Measurements from ENCODE around the gene MAP3K15. TPM values are rescaled to one million over a fixed set of nuclear protein-coding genes. Genes with fewer than 3 reads are reported as not detected.
"Not testable (repeated sequence)": the region's sequence is repeated elsewhere in the genome, so short reads cannot be mapped to it uniquely, and the experiment has no call there.

The MAP3K15 gene
- total and polyA plus RNA-seq, 2 experiments from 2014 or later: 0.33 to 0.48 TPM

GRCh38 chrX:19512359-19512758 lies 2.9 kb downstream of the MAP3K15 start:
- Histone ChIP-seq H3K27me3 (peaks cover 5% of the 10 kb centered on the region), H3K4me2 (no peak overlapping the region), H3K9me3 (ENCODE audit: low read depth) (no peaks in the 10 kb centered on the region), H3K4me1 (ENCODE audit: insufficient read depth) (no peaks in the 10 kb centered on the region), H3K79me2 (no peaks in the 10 kb centered on the region), H3K4me3 (no peak overlapping the region), H3K27ac (no peak overlapping the region), H2AFZ (no peak overlapping the region), H4K20me1 (ENCODE audit: insufficient read depth, poor library complexity, severe bottlenecking) (no peaks in the 10 kb centered on the region), H3K9me2 (replicated peaks; ENCODE audit: insufficient read depth) (no peaks in the 10 kb centered on the region), H3K36me3 (replicated peaks; ENCODE audit: insufficient read depth, low read depth) (no peaks in the 10 kb centered on the region)
- WGBS (ENCODE audit: low lambda C conversion rate, missing lambda C conversion rate): 77% methylated on average over 8 of the region's 8 CpGs
- no peak for TF ChIP-seq EZH2 (IDR thresholded peaks at IDR 0.05; ENCODE audit: borderline replicate concordance)
- no peak for TF ChIP-seq EZH2phosphoT487 (IDR thresholded peaks at IDR 0.05; ENCODE audit: low read depth, severe bottlenecking, unreplicated experiment)
- TF ChIP-seq CTCF (IDR thresholded peaks at IDR 0.05; ENCODE audit: poor library complexity): no peak
- no peak for DNase-seq (ENCODE audit: low spot score)

- not testable (repeated sequence) for H3K27ac ChIP-seq; H2AFZ ChIP-seq; H3K36me3 ChIP-seq (replicated peaks; ENCODE audit: insufficient read depth, low read depth); H3K9me3 ChIP-seq (ENCODE audit: low read depth); H3K4me3 ChIP-seq; H3K4me2 ChIP-seq; H3K4me1 ChIP-seq (ENCODE audit: insufficient read depth); H3K79me2 ChIP-seq; H3K9me2 ChIP-seq (replicated peaks; ENCODE audit: insufficient read depth); DNase-seq (ENCODE audit: low spot score); H3K27me3 ChIP-seq; H4K20me1 ChIP-seq (ENCODE audit: insufficient read depth, poor library complexity, severe bottlenecking)
Observed at GRCh38 chrX:19511796-19512195, 3.5 kb downstream of the MAP3K15 start.

GRCh38 chrX:19496711-19497110 lies 18.6 kb downstream of the MAP3K15 start:
- H3K4me2 ChIP-seq: no peak overlapping the region
- H3K4me3 ChIP-seq: no peak overlapping the region
- no peak for DNase-seq (ENCODE audit: low spot score)
- TF ChIP-seq EZH2 (IDR thresholded peaks at IDR 0.05; ENCODE audit: borderline replicate concordance) (no peak), EZH2phosphoT487 (IDR thresholded peaks at IDR 0.05; ENCODE audit: low read depth, severe bottlenecking, unreplicated experiment) (no peak), CTCF (IDR thresholded peaks at IDR 0.05; ENCODE audit: poor library complexity) (no peak)
- H3K27ac ChIP-seq: no peak overlapping the region
- no peaks in the 10 kb centered on the region for H3K79me2 ChIP-seq
- no peaks in the 10 kb centered on the region for H4K20me1 ChIP-seq (ENCODE audit: insufficient read depth, poor library complexity, severe bottlenecking)
- no peaks in the 10 kb centered on the region for H3K9me3 ChIP-seq (ENCODE audit: low read depth)
- H3K36me3 ChIP-seq (replicated peaks; ENCODE audit: insufficient read depth, low read depth): no peaks in the 10 kb centered on the region
- no peaks in the 10 kb centered on the region for H3K4me1 ChIP-seq (ENCODE audit: insufficient read depth)
- no peaks in the 10 kb centered on the region for H3K9me2 ChIP-seq (replicated peaks; ENCODE audit: insufficient read depth)
- H2AFZ ChIP-seq: no peak overlapping the region
- 81% methylated on average over 7 of the region's 7 CpGs for WGBS (ENCODE audit: low lambda C conversion rate, missing lambda C conversion rate)
- no peaks in the 10 kb centered on the region for H3K27me3 ChIP-seq

GRCh38 chrX:19487520-19488200 lies 27.6 kb downstream of the MAP3K15 start:
- DNase-seq (ENCODE audit: low spot score): no peak
- 63% methylated on average over 3 of the region's 3 CpGs for WGBS (ENCODE audit: low lambda C conversion rate, missing lambda C conversion rate)
- no peaks in the 10 kb centered on the region for H3K4me1 ChIP-seq (ENCODE audit: insufficient read depth)

More at GRCh38 chrX:19487520-19488200, 27.6 kb downstream of the MAP3K15 start:
- Histone ChIP-seq H3K36me3 (replicated peaks; ENCODE audit: insufficient read depth, low read depth) (no peaks in the 10 kb centered on the region), H3K9me2 (replicated peaks; ENCODE audit: insufficient read depth) (no peaks in the 10 kb centered on the region), H3K9me3 (ENCODE audit: low read depth) (no peaks in the 10 kb centered on the region), H3K27ac (no peak overlapping the region), H2AFZ (no peak overlapping the region), H3K27me3 (no peaks in the 10 kb centered on the region), H3K79me2 (no peaks in the 10 kb centered on the region), H4K20me1 (ENCODE audit: insufficient read depth, poor library complexity, severe bottlenecking) (no peaks in the 10 kb centered on the region), H3K4me2 (no peak overlapping the region), H3K4me3 (no peak overlapping the region)
- TF ChIP-seq EZH2 (IDR thresholded peaks at IDR 0.05; ENCODE audit: borderline replicate concordance) (no peak), EZH2phosphoT487 (IDR thresholded peaks at IDR 0.05; ENCODE audit: low read depth, severe bottlenecking, unreplicated experiment) (no peak), CTCF (IDR thresholded peaks at IDR 0.05; ENCODE audit: poor library complexity) (no peak)
